CD4-positive, alpha-beta memory T cell (primary cell): ENCODE results near the gene PCDHGA12. TPM values are rescaled to one million over a fixed set of nuclear protein-coding genes. Genes with fewer than 3 reads are reported as not detected.

ENCODE experiments used
- CTCF ChIA-PET: fragments of 350-600 bp; sonication (Branson Sonifier 250); formaldehyde crosslinking; loops from one replicate; lab custom pipeline; 2021; ENCODE audit warnings: inconsistent platforms; ENCODE audit not compliant: partially characterized antibody; lab: Charles Lee
- POLR2A ChIA-PET: fragments of 350-600 bp; sonication (Branson Sonifier 250); formaldehyde crosslinking; loops from one replicate; lab custom pipeline; 2021; ENCODE audit not compliant: partially characterized antibody; lab: Charles Lee
- DNase-seq, 5 donors: peaks; one replicate each; pipeline versions ENCODE4 v3.0.0 to v3.0.0-alpha.2; 2020 to 2022; ENCODE audit warnings: mixed read lengths in 1 of 5
- H3K27ac ChIP-seq: one replicate; pipeline ENCODE4 v1.7.0; 2013; ENCODE audit warnings: low read depth, low read length
- H3K27me3 ChIP-seq: 2 replicates; pipeline ENCODE4 v1.7.0; 2013; ENCODE audit warnings: mild to moderate bottlenecking, low read length, moderate library complexity; ENCODE audit not compliant: insufficient read depth
- H3K36me3 ChIP-seq: 2 replicates; pipeline ENCODE4 v1.7.0; 2013; ENCODE audit warnings: mild to moderate bottlenecking, low read length, moderate library complexity; ENCODE audit not compliant: insufficient read depth
- H3K4me1 ChIP-seq: 2 replicates; pipeline ENCODE4 v1.7.0; 2013; ENCODE audit warnings: mild to moderate bottlenecking, low read length, moderate library complexity; ENCODE audit not compliant: insufficient read depth
- H3K4me3 ChIP-seq, 2 donors: one replicate each; pipeline ENCODE4 v1.7.0; 2013; ENCODE audit warnings: low read length in 2 of 2, mild to moderate bottlenecking in 1 of 2
- H3K9me3 ChIP-seq, 2 donors: one replicate each; pipeline ENCODE4 v1.7.0; 2013; ENCODE audit warnings: low read length in 2 of 2, control low read depth in 1 of 2; ENCODE audit not compliant: control insufficient read depth in 1 of 2
- H3K27ac Mint-ChIP-seq, 7 donors: one replicate each; pipeline ENCODE4 v1.8.0; 2020 to 2021; ENCODE audit warnings: mixed read lengths in 7 of 7, mild to moderate bottlenecking in 6 of 7, inconsistent platforms in 3 of 7, moderate library complexity in 3 of 7
- H3K27me3 Mint-ChIP-seq, 2 donors: one replicate each; pipeline ENCODE4 v1.8.0; 2020 to 2021; ENCODE audit warnings: mixed read lengths in 2 of 2
- H3K36me3 Mint-ChIP-seq, 2 donors: one replicate each; pipeline ENCODE4 v1.8.0; 2020 to 2021; ENCODE audit warnings: mixed read lengths in 2 of 2, inconsistent platforms in 1 of 2, mild to moderate bottlenecking in 1 of 2
- H3K4me1 Mint-ChIP-seq, 4 donors: one replicate each; pipeline ENCODE4 v1.8.0; 2020 to 2021; ENCODE audit warnings: mixed read lengths in 4 of 4, mild to moderate bottlenecking in 1 of 4
- H3K4me3 Mint-ChIP-seq, 8 donors: one replicate each; pipeline ENCODE4 v1.8.0; 2020 to 2021; ENCODE audit warnings: mixed read lengths in 8 of 8, mild to moderate bottlenecking in 7 of 8, moderate library complexity in 6 of 8, inconsistent platforms in 3 of 8
- H3K9me3 Mint-ChIP-seq, 8 donors: one replicate each; pipeline ENCODE4 v1.8.0; 2020 to 2021; ENCODE audit warnings: mixed read lengths in 8 of 8, mild to moderate bottlenecking in 5 of 8, inconsistent platforms in 3 of 8, moderate library complexity in 1 of 8
- intact Hi-C: fragments of 100-400 bp; cut with micrococcal nuclease; formaldehyde crosslinking; loops from one replicate; pipeline ENCODE4 v1.15.1; 2023
- polyA plus RNA-seq, 2 donors: library from polyadenylated mRNA; unstranded; fragments of 300-500 nt; fragmentation: Illumina TruSeq; gene quantifications; one replicate each; pipeline ENCODE4 v1.2.3, GENCODE V29; 2021
- total RNA-seq, 2 experiments: library from RNA; stranded (reverse); gene quantifications; one replicate each; pipeline ENCODE4 v1.2.3, GENCODE V29; 2021

The PCDHGA12 gene
- total and polyA plus RNA-seq, 4 experiments from 2014 or later: 0.11 to 0.17 TPM; not detected in 2

DNA sequence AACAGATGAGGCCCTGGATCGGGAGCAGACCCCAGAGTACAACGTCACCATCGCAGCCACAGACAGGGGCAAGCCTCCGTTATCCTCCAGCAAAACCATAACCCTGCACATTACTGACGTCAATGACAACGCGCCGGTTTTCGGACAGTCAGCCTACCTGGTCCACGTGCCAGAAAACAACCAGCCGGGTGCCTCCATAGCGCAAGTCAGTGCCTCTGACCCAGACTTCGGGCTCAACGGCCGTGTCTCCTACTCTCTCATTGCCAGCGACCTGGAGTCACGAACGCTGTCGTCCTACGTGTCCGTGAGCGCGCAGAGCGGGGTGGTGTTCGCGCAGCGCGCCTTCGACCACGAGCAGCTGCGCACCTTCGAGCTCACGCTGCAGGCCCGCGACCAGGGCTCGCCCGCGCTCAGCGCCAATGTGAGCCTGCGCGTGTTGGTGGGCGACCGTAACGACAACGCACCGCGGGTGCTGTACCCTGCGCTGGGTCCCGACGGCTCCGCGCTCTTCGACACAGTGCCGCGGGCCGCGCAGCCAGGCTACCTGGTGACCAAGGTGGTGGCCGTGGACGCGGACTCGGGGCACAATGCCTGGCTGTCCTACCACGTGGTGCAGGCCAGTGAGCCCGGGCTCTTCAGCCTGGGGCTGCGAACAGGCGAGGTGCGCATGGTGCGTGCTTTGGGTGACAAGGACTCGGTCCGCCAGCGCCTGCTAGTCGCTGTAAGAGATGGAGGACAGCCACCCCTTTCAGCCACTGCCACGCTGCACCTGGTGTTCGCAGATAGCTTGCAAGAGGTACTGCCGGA, 11.0 kb upstream of the PCDHGA12 start:
- Mint-ChIP-seq H3K27me3 (peaks cover 44 to 61% of the 10 kb centered on the region in 2 donors), H3K4me1 (peaks cover 4 to 11% (median 6%) of the 10 kb centered on the region in 4 donors), H3K27ac (peak overlapping the region in 4 of 7 donors; percentile 32 to 91 (median 75)), H3K9me3 (peaks cover 4 to 74% (median 63%) of the 10 kb centered on the region in 8 donors), H3K4me3 (peak overlapping the region in 7 of 8 donors; percentile 17 to 75 (median 28)), H3K36me3 (peaks cover 22 to 26% of the 10 kb centered on the region in 2 donors)
- no peak overlapping the region for H3K4me3 ChIP-seq
- H3K9me3 ChIP-seq: peaks cover 0 to 4% of the 10 kb centered on the region in 2 donors
- CTCF ChIA-PET: interaction anchor here (0.9 to 3.1 kb wide), 3 partner anchors 93 to 145 kb away, joined by 5 to 9 read pairs (median 6); no protein-coding TSS in a partner anchor
- peaks cover 8% of the 10 kb centered on the region for H3K4me1 ChIP-seq
- no peak for DNase-seq
- POLR2A ChIA-PET: no interaction called here
- intact Hi-C loops: loop anchor here (10.0 kb wide), 1 partner anchor 94 kb away; the partner anchor contains the start of gene TAF7
- H3K27me3 ChIP-seq: peaks cover 48% of the 10 kb centered on the region
- no peaks in the 10 kb centered on the region for H3K36me3 ChIP-seq
- H3K27ac ChIP-seq: no peak overlapping the region

DNA sequence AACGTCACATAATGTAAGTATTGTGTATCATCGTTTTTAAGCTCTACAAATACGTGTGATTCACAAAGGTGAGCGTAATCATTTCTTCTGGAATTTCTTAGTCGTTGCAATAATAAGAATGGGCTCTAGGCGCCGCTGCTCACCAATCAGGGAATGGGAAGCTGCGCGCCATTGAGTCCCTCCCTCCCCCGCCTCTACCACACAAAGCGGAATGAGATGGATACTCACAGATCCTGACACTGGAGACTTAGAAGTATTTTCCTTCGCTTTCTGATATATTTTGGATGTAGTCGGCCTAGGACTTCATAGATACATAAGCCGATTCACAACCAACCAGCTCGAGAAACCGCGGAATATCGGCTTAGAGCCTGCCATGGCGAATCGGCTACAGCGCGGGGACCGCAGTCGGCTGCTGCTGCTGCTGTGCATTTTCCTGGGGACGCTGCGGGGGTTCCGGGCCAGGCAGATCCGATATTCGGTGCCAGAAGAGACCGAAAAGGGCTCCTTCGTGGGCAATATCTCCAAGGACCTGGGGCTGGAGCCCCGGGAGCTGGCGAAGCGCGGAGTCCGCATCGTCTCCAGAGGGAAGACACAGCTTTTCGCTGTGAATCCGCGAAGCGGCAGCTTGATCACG, 9.3 kb upstream of the PCDHGA12 start, which contains the start of gene PCDHGA11:
TSS of gene PCDHGA11 (plus strand) at position 197 of the 634 bp plus-strand sequence. CDS start at position 374, 177 bp downstream.
- peaks cover 4 to 70% (median 56%) of the 10 kb centered on the region in 8 donors for H3K9me3 Mint-ChIP-seq
- H3K4me1 Mint-ChIP-seq: peaks cover 0 to 11% (median 3%) of the 10 kb centered on the region in 4 donors
- peaks cover 19 to 25% of the 10 kb centered on the region in 2 donors for H3K36me3 Mint-ChIP-seq
- intact Hi-C loops: no loop called here
- H3K4me3 ChIP-seq: peak within 1 kb of the TSS; percentile 33 to 42
- H3K27ac ChIP-seq: no peak within 1 kb of the TSS
- H3K27me3 Mint-ChIP-seq: peaks cover 52 to 63% of the 10 kb centered on the region in 2 donors
- peak in 1 of 5 donors; percentile 31 for DNase-seq
- ChIA-PET POLR2A (interaction anchor here (1.3 kb wide), 1 partner anchor 143 kb away, joined by 4 read pairs; no protein-coding TSS in a partner anchor), CTCF (interaction anchor here (0.7 to 2.3 kb wide), 8 partner anchors 8 to 137 kb away, joined by 3 to 18 read pairs (median 6); partner anchors contain the start of genes PCDHGA10, PCDHGA12 and TAF7)
- H3K27me3 ChIP-seq: peaks cover 41% of the 10 kb centered on the region
- no peaks in the 10 kb centered on the region for H3K36me3 ChIP-seq
- peak within 1 kb of the TSS; percentile 77 to 83 (median 80) for H3K4me3 Mint-ChIP-seq
- peak within 1 kb of the TSS in 5 of 7 donors; percentile 10 to 93 (median 84) for H3K27ac Mint-ChIP-seq
- peaks cover 0 to 4% of the 10 kb centered on the region in 2 donors for H3K9me3 ChIP-seq
- H3K4me1 ChIP-seq: peaks cover 8% of the 10 kb centered on the region

DNA sequence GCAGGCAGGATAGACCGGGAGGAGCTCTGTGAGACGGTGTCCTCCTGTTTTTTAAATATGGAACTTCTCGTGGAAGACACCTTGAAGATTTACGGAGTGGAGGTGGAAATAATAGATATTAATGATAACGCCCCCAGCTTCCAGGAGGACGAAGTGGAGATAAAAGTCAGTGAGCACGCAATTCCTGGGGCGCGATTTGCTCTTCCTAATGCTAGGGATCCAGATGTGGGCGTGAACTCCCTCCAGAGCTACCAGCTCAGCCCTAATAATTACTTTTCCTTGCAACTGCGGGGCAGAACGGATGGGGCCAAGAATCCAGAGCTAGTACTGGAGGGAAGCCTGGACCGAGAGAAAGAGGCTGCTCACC, 8.8 kb upstream of the PCDHGA12 start:
- Histone ChIP-seq H3K4me3 (peak overlapping the region in 1 of 2 donors; percentile 33), H3K9me3 (peaks cover 0 to 4% of the 10 kb centered on the region in 2 donors), H3K4me1 (peaks cover 8% of the 10 kb centered on the region), H3K27ac (no peak overlapping the region), H3K36me3 (no peaks in the 10 kb centered on the region), H3K27me3 (peaks cover 36% of the 10 kb centered on the region)
- H3K27ac Mint-ChIP-seq: peak overlapping the region in 4 of 7 donors; percentile 37 to 84 (median 78)
- H3K4me1 Mint-ChIP-seq: peaks cover 0 to 11% (median 3%) of the 10 kb centered on the region in 4 donors
- peaks cover 19 to 25% of the 10 kb centered on the region in 2 donors for H3K36me3 Mint-ChIP-seq
- peak overlapping the region in 7 of 8 donors; percentile 46 to 83 (median 79) for H3K4me3 Mint-ChIP-seq
- ChIA-PET CTCF (interaction anchor here (0.7 to 2.3 kb wide), 8 partner anchors 9 to 136 kb away, joined by 3 to 18 read pairs (median 6); partner anchors contain the start of genes PCDHGA10, PCDHGA12 and TAF7), POLR2A (interaction anchor here (1.3 kb wide), 1 partner anchor 143 kb away, joined by 4 read pairs; no protein-coding TSS in a partner anchor)
- intact Hi-C loops: no loop called here
- H3K27me3 Mint-ChIP-seq: peaks cover 53 to 63% of the 10 kb centered on the region in 2 donors
- DNase-seq: no peak
- H3K9me3 Mint-ChIP-seq: peaks cover 4 to 70% (median 56%) of the 10 kb centered on the region in 8 donors

DNA sequence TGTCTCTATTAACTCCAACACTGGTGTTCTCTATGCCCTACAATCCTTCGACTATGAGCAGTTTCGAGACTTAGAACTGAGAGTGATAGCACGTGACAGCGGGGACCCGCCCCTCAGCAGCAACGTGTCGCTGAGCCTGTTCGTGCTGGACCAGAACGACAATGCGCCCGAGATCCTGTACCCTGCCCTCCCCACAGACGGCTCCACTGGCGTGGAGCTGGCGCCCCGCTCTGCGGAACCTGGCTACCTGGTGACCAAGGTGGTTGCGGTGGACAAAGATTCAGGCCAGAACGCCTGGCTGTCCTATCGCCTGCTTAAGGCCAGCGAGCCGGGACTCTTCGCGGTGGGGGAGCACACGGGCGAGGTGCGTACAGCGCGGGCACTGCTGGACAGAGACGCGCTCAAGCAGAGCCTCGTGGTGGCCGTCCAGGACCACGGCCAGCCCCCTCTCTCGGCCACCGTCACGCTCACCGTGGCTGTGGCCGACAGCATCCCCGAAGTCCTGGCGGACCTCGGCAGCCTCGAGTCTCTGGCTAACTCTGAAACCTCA, 7.5 kb upstream of the PCDHGA12 start:
- intact Hi-C loops: no loop called here
- no peaks in the 10 kb centered on the region for H3K36me3 ChIP-seq
- Mint-ChIP-seq H3K9me3 (peaks cover 4 to 77% (median 60%) of the 10 kb centered on the region in 8 donors), H3K27ac (peak overlapping the region in 1 of 7 donors; percentile 84), H3K4me1 (peaks cover 0 to 11% (median 2%) of the 10 kb centered on the region in 4 donors), H3K27me3 (peaks cover 57 to 64% of the 10 kb centered on the region in 2 donors), H3K4me3 (peak overlapping the region in 3 of 8 donors; percentile 13 to 78 (median 37)), H3K36me3 (peaks cover 23 to 26% of the 10 kb centered on the region in 2 donors)
- no peak overlapping the region for H3K27ac ChIP-seq
- no peak overlapping the region for H3K4me3 ChIP-seq
- H3K9me3 ChIP-seq: peaks cover 0 to 4% of the 10 kb centered on the region in 2 donors
- DNase-seq: no peak
- ChIA-PET CTCF (no interaction called here), POLR2A (no interaction called here)
- H3K4me1 ChIP-seq: peaks cover 8% of the 10 kb centered on the region
- H3K27me3 ChIP-seq: peaks cover 36% of the 10 kb centered on the region

DNA sequence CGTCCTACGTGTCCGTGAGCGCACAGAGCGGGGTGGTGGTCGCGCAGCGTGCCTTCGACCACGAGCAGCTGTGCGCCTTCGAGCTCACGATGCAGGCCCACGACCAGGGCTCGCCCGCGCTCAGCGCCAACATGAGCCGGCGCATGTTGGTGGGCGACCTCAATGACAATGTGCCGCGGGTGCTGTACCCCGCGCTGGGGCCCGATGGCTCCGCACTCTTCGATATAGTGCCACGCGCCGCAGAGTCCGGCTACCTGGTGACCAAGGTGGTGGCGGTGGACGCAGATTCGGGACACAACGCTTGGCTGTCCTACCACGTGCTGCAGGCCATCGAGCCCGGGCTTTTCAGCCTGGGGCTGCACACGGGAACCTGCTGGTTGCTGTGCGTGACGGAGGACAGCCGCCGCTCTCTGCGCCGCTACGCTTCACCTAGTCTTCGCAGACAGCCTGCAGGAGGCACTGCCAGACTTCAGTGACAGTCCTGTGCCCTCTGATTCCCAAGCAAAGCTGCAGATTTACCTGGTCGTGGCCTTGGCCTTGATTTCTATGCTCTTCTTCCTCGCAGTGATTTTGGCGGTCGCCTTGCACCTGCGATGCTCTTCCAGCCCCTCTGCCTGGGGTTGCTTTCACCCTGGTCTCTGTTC, 2.4 kb upstream of the PCDHGA12 start:
- peak overlapping the region in 1 of 7 donors; percentile 78 for H3K27ac Mint-ChIP-seq
- Histone ChIP-seq H3K36me3 (no peaks in the 10 kb centered on the region), H3K27ac (no peak overlapping the region), H3K4me3 (no peak overlapping the region), H3K4me1 (no peaks in the 10 kb centered on the region), H3K9me3 (peaks cover 0 to 5% of the 10 kb centered on the region in 2 donors), H3K27me3 (peaks cover 10% of the 10 kb centered on the region)
- CTCF ChIA-PET: no interaction called here
- H3K36me3 Mint-ChIP-seq: peaks cover 13 to 22% of the 10 kb centered on the region in 2 donors
- peaks cover 45 to 51% of the 10 kb centered on the region in 2 donors for H3K27me3 Mint-ChIP-seq
- no peak overlapping the region for H3K4me3 Mint-ChIP-seq
- peaks cover 0 to 73% (median 50%) of the 10 kb centered on the region in 8 donors for H3K9me3 Mint-ChIP-seq
- no peak for DNase-seq
- POLR2A ChIA-PET: no interaction called here
- intact Hi-C loops: no loop called here
- peaks cover 5 to 17% (median 6%) of the 10 kb centered on the region in 4 donors for H3K4me1 Mint-ChIP-seq

DNA sequence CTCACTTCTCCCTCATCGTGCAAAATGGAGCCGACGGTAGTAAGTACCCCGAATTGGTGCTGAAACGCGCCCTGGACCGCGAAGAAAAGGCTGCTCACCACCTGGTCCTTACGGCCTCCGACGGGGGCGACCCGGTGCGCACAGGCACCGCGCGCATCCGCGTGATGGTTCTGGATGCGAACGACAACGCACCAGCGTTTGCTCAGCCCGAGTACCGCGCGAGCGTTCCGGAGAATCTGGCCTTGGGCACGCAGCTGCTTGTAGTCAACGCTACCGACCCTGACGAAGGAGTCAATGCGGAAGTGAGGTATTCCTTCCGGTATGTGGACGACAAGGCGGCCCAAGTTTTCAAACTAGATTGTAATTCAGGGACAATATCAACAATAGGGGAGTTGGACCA, 979 bp downstream of the PCDHGA12 start:
- Mint-ChIP-seq H3K4me1 (peaks cover 5 to 17% (median 6%) of the 10 kb centered on the region in 4 donors), H3K36me3 (peaks cover 14 to 22% of the 10 kb centered on the region in 2 donors), H3K9me3 (peaks cover 0 to 69% (median 51%) of the 10 kb centered on the region in 8 donors), H3K4me3 (peak overlapping the region in 5 of 8 donors; percentile 33 to 67 (median 57)), H3K27me3 (peaks cover 39 to 46% of the 10 kb centered on the region in 2 donors), H3K27ac (peak overlapping the region in 1 of 7 donors; percentile 41)
- Histone ChIP-seq H3K27ac (no peak overlapping the region), H3K4me1 (no peaks in the 10 kb centered on the region), H3K4me3 (no peak overlapping the region), H3K27me3 (peaks cover 14% of the 10 kb centered on the region), H3K36me3 (no peaks in the 10 kb centered on the region), H3K9me3 (peaks cover 0 to 5% of the 10 kb centered on the region in 2 donors)
- no peak for DNase-seq
- POLR2A ChIA-PET: no interaction called here
- intact Hi-C loops: no loop called here
- CTCF ChIA-PET: interaction anchor here (1.1 to 2.6 kb wide), 5 partner anchors 10 to 93 kb away, joined by 3 to 18 read pairs (median 9); partner anchors contain the start of genes PCDHGA10, PCDHGA11 and PCDHGB7
